Osteoblast (primary cell): Measurements from ENCODE around the gene CEP112. TPM values are rescaled to one million over a fixed set of nuclear protein-coding genes. Genes with fewer than 3 reads are reported as not detected.
A peak's percentile ranks its signal among the peaks of the same experiment; 100 is the strongest.

Experiments used
- DNase-seq: peaks from one replicate; pipeline ENCODE4 v3.0.0; 2011; ENCODE audit warnings: low spot score, mixed read lengths; ENCODE audit not compliant: insufficient read length; ENCODE audit errors: missing footprints
- H2AFZ ChIP-seq: 2 replicates; pipeline ENCODE4 v1.6.0; 2011; ENCODE audit warnings: mild to moderate bottlenecking, low read length
- H3K27ac ChIP-seq: 2 replicates; pipeline ENCODE4 v1.5.1; 2011; ENCODE audit warnings: mild to moderate bottlenecking, low read depth, low read length, moderate library complexity
- H3K27me3 ChIP-seq: 2 replicates; pipeline ENCODE4 v1.6.0; 2012; ENCODE audit warnings: mild to moderate bottlenecking, control low read depth, inconsistent platforms, low read length, moderate library complexity; ENCODE audit not compliant: insufficient read depth
- H3K36me3 ChIP-seq: 2 replicates; pipeline ENCODE4 v1.5.1; 2011; ENCODE audit warnings: mild to moderate bottlenecking, low read length, control low read depth, moderate library complexity; ENCODE audit not compliant: insufficient read depth
- H3K4me1 ChIP-seq: 2 replicates; pipeline ENCODE4 v1.5.1; 2011; ENCODE audit warnings: mild to moderate bottlenecking, low read length, control low read depth, moderate library complexity; ENCODE audit not compliant: insufficient read depth
- H3K4me2 ChIP-seq: 2 replicates; pipeline ENCODE4 v1.6.0; 2011; ENCODE audit warnings: mild to moderate bottlenecking, low read length; ENCODE audit not compliant: insufficient read depth
- H3K4me3 ChIP-seq: fragments of 200-600 bp; sonication (generic); 3 replicates; pipeline ENCODE4 v1.5.1; 2012; ENCODE audit warnings: mild to moderate bottlenecking, low read length, inconsistent platforms; ENCODE audit not compliant: insufficient read depth
- H3K79me2 ChIP-seq: 2 replicates; pipeline ENCODE4 v1.6.0; 2012; ENCODE audit warnings: mild to moderate bottlenecking, low read length, control low read depth, inconsistent platforms; ENCODE audit not compliant: insufficient read depth
- H3K9me3 ChIP-seq: 2 replicates; pipeline ENCODE4 v1.5.1; 2011; ENCODE audit warnings: low read depth, low read length, control low read depth
- H4K20me1 ChIP-seq: 2 replicates; pipeline ENCODE4 v1.6.0; 2012; ENCODE audit warnings: mild to moderate bottlenecking, low read length, control low read depth; ENCODE audit not compliant: insufficient read depth
- total RNA-seq: library from RNA; depleted of rRNA; stranded (reverse); fragments of >200 nt; gene quantifications from 2 replicates; pipeline ENCODE4 v1.2.3, GENCODE V29; 2012
- TF ChIP-seq, protein P1 (sequence below): IDR thresholded peaks from 2 replicates; pipeline ENCODE4 v1.5.1; 2011; ENCODE audit warnings: mild to moderate bottlenecking, low read depth, low read length, moderate library complexity; ENCODE audit errors: extremely low read depth

Gene CEP112
- total RNA-seq, 1 donor = 8.3 TPM

DNA sequence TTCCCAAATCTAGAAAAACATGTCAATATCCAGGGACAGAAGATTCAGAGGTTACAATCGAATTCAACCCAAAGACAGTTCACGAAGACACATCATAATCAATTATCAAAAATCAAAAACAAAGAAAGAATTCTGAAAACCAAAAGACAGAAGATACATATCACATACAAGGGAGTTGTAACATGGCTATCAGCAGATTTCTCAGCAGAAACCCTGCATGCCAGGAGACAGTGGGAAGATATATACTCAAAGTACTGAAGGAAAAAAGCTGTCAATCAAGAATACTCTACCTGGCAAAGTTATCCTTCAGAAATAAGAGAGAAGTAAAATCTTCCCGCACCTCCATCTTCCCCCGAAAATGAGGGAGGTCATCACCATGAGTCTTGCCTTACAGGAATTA, 258.6 kb downstream of the CEP112 start:
- Histone ChIP-seq H4K20me1 (no peaks in the 10 kb centered on the region), H3K4me3 (no peak overlapping the region), H3K4me1 (peaks cover 15% of the 10 kb centered on the region), H3K4me2 (no peak overlapping the region), H3K36me3 (no peaks in the 10 kb centered on the region), H2AFZ (no peak overlapping the region), H3K27me3 (no peaks in the 10 kb centered on the region), H3K79me2 (no peaks in the 10 kb centered on the region), H3K9me3 (no peaks in the 10 kb centered on the region), H3K27ac (no peak overlapping the region)
- no peak for DNase-seq
- TF ChIP-seq, protein P1, sequence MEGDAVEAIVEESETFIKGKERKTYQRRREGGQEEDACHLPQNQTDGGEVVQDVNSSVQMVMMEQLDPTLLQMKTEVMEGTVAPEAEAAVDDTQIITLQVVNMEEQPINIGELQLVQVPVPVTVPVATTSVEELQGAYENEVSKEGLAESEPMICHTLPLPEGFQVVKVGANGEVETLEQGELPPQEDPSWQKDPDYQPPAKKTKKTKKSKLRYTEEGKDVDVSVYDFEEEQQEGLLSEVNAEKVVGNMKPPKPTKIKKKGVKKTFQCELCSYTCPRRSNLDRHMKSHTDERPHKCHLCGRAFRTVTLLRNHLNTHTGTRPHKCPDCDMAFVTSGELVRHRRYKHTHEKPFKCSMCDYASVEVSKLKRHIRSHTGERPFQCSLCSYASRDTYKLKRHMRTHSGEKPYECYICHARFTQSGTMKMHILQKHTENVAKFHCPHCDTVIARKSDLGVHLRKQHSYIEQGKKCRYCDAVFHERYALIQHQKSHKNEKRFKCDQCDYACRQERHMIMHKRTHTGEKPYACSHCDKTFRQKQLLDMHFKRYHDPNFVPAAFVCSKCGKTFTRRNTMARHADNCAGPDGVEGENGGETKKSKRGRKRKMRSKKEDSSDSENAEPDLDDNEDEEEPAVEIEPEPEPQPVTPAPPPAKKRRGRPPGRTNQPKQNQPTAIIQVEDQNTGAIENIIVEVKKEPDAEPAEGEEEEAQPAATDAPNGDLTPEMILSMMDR = no peak

DNA sequence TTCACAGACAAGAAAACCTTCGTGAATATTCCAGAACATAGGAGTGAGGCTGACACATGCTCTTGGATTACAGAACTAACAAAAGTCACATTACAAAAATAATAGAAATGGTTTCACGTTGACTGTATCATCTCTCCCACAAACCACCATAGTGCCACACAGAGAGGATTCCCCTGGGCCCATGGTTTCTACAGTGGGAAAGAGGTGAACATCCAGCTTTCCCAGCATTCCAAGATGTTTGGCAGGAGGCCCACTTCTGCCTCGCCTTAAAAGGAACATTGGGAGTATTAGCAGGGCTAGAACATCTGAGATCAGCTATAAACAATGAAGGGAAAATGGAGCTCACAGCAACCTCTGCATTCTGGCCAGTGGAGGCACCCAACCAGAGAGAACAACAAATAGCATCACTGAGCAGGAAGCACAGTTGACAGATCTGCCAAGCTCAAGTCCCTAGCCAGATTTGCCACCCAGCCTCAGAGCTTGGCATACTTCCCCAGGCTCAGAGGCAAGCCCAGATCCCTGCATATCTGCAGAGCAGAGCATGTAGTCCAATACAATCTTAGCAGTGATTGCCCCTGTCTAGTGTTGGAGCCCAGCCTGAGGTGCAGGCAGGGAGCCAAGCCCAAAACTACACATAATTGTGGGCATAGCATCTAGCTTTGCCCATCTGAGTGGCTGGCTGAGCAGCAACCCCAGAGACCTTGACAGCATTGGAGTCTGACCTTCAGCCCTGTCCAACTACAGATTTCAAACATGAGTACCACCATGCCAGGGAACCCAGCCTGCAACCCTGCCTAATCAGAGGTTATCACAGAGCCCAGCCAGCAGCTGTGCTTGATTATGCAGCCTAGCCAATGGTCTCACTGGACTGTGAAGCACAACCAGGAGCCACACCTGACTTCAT, 260.4 kb downstream of the CEP112 start:
- no peaks in the 10 kb centered on the region for H3K9me3 ChIP-seq
- H3K27me3 ChIP-seq = no peaks in the 10 kb centered on the region
- TF ChIP-seq, protein P1 = no peak
- no peak overlapping the region for H2AFZ ChIP-seq
- DNase-seq = no peak
- no peak overlapping the region for H3K4me3 ChIP-seq
- peak overlapping the region; percentile 58 for H3K27ac ChIP-seq
- H3K79me2 ChIP-seq = no peaks in the 10 kb centered on the region
- no peaks in the 10 kb centered on the region for H3K36me3 ChIP-seq
- H3K4me1 ChIP-seq = peaks cover 15% of the 10 kb centered on the region
- H3K4me2 ChIP-seq = peak overlapping the region; percentile 4
- H4K20me1 ChIP-seq = no peaks in the 10 kb centered on the region

DNA sequence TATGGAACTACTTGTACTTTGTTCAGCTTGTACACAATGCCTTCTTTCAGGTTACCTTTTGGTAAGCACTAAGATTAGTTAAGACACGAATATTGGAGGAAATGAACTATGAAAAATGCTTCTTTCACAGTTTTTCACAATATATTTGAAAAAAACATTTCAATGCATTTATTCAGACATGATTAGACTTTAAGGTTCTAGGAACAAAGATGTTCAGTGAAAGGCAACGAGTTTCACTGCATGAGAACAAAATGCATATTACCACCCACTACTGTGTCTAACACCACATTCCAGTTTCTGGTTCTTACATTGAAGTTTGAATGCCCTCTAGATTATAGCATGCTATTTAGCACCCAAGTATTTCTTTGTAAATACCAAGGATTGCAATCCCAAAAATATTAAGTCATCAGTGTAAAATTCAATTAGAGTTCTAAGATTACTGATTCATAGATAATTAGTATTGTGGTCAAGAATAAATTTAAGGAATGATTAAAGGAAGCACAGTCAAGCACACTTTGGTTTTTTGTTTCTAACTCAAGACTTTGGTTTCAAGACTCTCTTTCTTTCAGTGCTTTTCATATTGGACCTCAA, 261.7 kb downstream of the CEP112 start:
- Histone ChIP-seq H3K9me3 (no peaks in the 10 kb centered on the region), H3K4me3 (no peak overlapping the region), H3K4me1 (peaks cover 23% of the 10 kb centered on the region), H3K27ac (peak overlapping the region; percentile 25), H3K4me2 (no peak overlapping the region), H4K20me1 (no peaks in the 10 kb centered on the region), H3K36me3 (no peaks in the 10 kb centered on the region), H3K27me3 (no peaks in the 10 kb centered on the region), H2AFZ (no peak overlapping the region), H3K79me2 (no peaks in the 10 kb centered on the region)
- TF ChIP-seq, protein P1 = no peak
- DNase-seq = no peak

DNA sequence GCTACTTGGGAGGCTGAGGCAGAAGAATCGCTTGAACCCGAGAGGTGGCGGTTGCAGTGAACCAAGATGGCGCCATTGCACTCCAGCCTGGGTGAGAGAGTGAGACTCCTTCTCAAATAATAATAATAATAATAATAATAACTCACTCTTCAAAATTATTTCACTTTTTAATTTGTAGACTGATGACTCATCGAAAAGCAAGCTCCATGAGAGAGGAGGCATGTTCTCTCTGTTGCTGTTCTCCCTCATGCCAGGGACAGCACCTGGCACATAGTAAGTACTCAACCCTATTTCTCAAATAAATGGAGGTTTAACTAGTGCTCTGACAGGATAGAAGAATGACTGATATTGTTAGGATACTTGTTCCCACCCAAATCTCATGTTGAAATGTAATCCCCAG, 265.3 kb downstream of the CEP112 start:
- Histone ChIP-seq H4K20me1 (no peaks in the 10 kb centered on the region), H3K27ac (peak overlapping the region; percentile 95), H3K36me3 (no peaks in the 10 kb centered on the region), H3K4me2 (no peak overlapping the region), H3K79me2 (no peaks in the 10 kb centered on the region), H3K4me3 (no peak overlapping the region), H3K4me1 (peaks cover 20% of the 10 kb centered on the region), H2AFZ (no peak overlapping the region), H3K27me3 (no peaks in the 10 kb centered on the region), H3K9me3 (no peaks in the 10 kb centered on the region)
- no peak for DNase-seq
- TF ChIP-seq, protein P1 = no peak
